HepG2 (cell line): Measurements from ENCODE around the gene PRB2. TPM values are rescaled to one million over a fixed set of nuclear protein-coding genes. Genes with fewer than 3 reads are reported as not detected.

Experiments
- ATAC-seq: fragments of 200-7000 bp; cut with Tn5 transposase; 3 replicates; pipeline ENCODE4 v1.9.1; 2020; ENCODE audit warnings: mild to moderate bottlenecking, moderate library complexity
- BruUV-seq: library from RNA; stranded (reverse); fragments of 400-500 nt; replicated peaks from 2 replicates; lab custom pipeline; 2021; lab: Mats Ljungman, UMichigan
- CTCF ChIA-PET: fragments of 300-600 bp; formaldehyde crosslinking; extraction: SDS; loops from one replicate; lab custom pipeline; 2021; ENCODE audit warnings: low total read pairs, inconsistent platforms, low intra/inter-chr PET ratio; lab: Yijun Ruan, JAX
- POLR2A ChIA-PET: fragments of 350-600 bp; sonication (Branson Sonifier 250); formaldehyde crosslinking; loops from one replicate; lab custom pipeline; 2020; ENCODE audit warnings: antibody characterized with exemption, inconsistent platforms; lab: Yijun Ruan, JAX
- DNase-seq: peaks from one replicate; pipeline ENCODE4 v3.0.0-alpha.2; 2015; ENCODE audit warnings: low spot score
- FAIRE-seq: peaks from 3 replicates; lab custom pipeline; 2011; peaks lifted over from hg19 to GRCh38; lab: Jason Lieb, UNC
- H2AFZ ChIP-seq: one replicate; pipeline ENCODE4 v1.6.1; 2011; ENCODE audit warnings: low read length, inconsistent platforms
- H3K27ac ChIP-seq: fragments of 300-600 bp; 3 replicates; pipeline ENCODE4 v1.8.0; 2011; ENCODE audit warnings: mixed run types, mild to moderate bottlenecking, mixed read lengths, low read length, inconsistent platforms; ENCODE audit not compliant: insufficient read depth; ENCODE audit errors: extremely low read length
- H3K27me3 ChIP-seq, 2 experiments: fragments of 200-600 bp in 1 of 2; 2 replicates in 1 of 2; 3 replicates in 1 of 2; pipeline versions ENCODE4 v1.6.0 to v1.8.0; 2011; ENCODE audit warnings: low read length in 2 of 2, mild to moderate bottlenecking in 2 of 2, moderate library complexity in 2 of 2, inconsistent platforms in 1 of 2; ENCODE audit not compliant: insufficient read depth in 2 of 2, control insufficient read depth in 1 of 2
- H3K36me3 ChIP-seq, 2 experiments: fragments of 200-600 bp in 1 of 2; replicated peaks in 1 of 2; 2 replicates in 1 of 2; 3 replicates in 1 of 2; pipeline versions ENCODE4 v1.5.1 to v1.8.0; 2011; ENCODE audit warnings: low read length in 2 of 2, inconsistent platforms in 1 of 2; ENCODE audit not compliant: insufficient read depth in 2 of 2, control insufficient read depth in 1 of 2
- H3K4me1 ChIP-seq: 2 replicates; pipeline ENCODE4 v1.5.1; 2012; ENCODE audit warnings: low read length, inconsistent platforms; ENCODE audit not compliant: insufficient read depth
- H3K4me2 ChIP-seq: 2 replicates; pipeline ENCODE4 v1.6.0; 2011; ENCODE audit warnings: low read depth, low read length, inconsistent platforms
- H3K4me3 ChIP-seq, 3 experiments: fragments of 200-600 bp in 1 of 3; sonication (generic), shearing (Covaris generic) in 1 of 3; replicated peaks in 1 of 3; 2 replicates each; pipeline ENCODE4 v1.5.1; 2011 to 2016; ENCODE audit warnings: low read length in 3 of 3, inconsistent platforms in 2 of 3, low read depth in 2 of 3, mild to moderate bottlenecking in 2 of 3, control low read depth in 1 of 3, mixed read lengths in 1 of 3; ENCODE audit not compliant: insufficient read depth in 1 of 3
- H3K79me2 ChIP-seq: one replicate; pipeline ENCODE4 v1.6.1; 2011; ENCODE audit warnings: low read length, inconsistent platforms; ENCODE audit not compliant: insufficient read depth
- H3K9ac ChIP-seq: 2 replicates; pipeline ENCODE4 v1.6.0; 2011; ENCODE audit warnings: mild to moderate bottlenecking, low read depth, low read length, inconsistent platforms; ENCODE audit not compliant: insufficient read depth
- H3K9me3 ChIP-seq: 2 replicates; pipeline ENCODE4 v1.5.1; 2012; ENCODE audit warnings: mild to moderate bottlenecking, low read length
- H4K20me1 ChIP-seq: 2 replicates; pipeline ENCODE4 v1.6.0; 2011; ENCODE audit warnings: inconsistent platforms, mild to moderate bottlenecking, low read length, moderate library complexity; ENCODE audit not compliant: insufficient read depth
- AFF4 ChIP-seq: sonication (generic); formaldehyde crosslinking; IDR thresholded peaks from 2 replicates; pipeline ENCODE4 v1.4.0; 2020; ENCODE audit warnings: missing genetic modification reagents
- ARNT ChIP-seq: fragments of 450-650 bp; IDR thresholded peaks from 2 replicates; pipeline ENCODE4 v1.6.1; 2017
- CENPX ChIP-seq: sonication (generic); formaldehyde crosslinking; IDR thresholded peaks from 2 replicates; pipeline ENCODE4 v1.9.0; 2021; ENCODE audit warnings: mild to moderate bottlenecking, missing genetic modification reagents, moderate library complexity
- CHD4 ChIP-seq: fragments of 200-600 bp; sonication (generic); IDR thresholded peaks from 2 replicates; pipeline ENCODE4 v1.7.0; 2017; ENCODE audit warnings: mild to moderate bottlenecking, low read length, borderline replicate concordance
- HDAC6 ChIP-seq: fragments of 200-600 bp; sonication (generic); IDR thresholded peaks from 2 replicates; pipeline ENCODE4 v1.7.0; 2017; ENCODE audit warnings: mild to moderate bottlenecking, antibody characterized with exemption, low read length, low read depth
- MAF1 ChIP-seq: sonication (generic); formaldehyde crosslinking; IDR thresholded peaks from 2 replicates; pipeline ENCODE4 v1.5.0; 2020; ENCODE audit warnings: missing genetic modification reagents, borderline replicate concordance
- PHF5A ChIP-seq: IDR thresholded peaks from one replicate; pipeline ENCODE4 v1.6.1; 2018; ENCODE audit warnings: low read depth, missing genetic modification reagents; ENCODE audit not compliant: unreplicated experiment
- TEF ChIP-seq: sonication (generic); formaldehyde crosslinking; IDR thresholded peaks from 2 replicates; pipeline ENCODE4 v1.5.0; 2020; ENCODE audit warnings: missing genetic modification reagents
- ZBTB3 ChIP-seq: sonication (generic); formaldehyde crosslinking; IDR thresholded peaks from 2 replicates; pipeline ENCODE4 v1.4.0; 2020; ENCODE audit warnings: low read depth, mild to moderate bottlenecking, moderate library complexity, missing genetic modification reagents, borderline replicate concordance
- ZBTB8A ChIP-seq: sonication (generic); formaldehyde crosslinking; IDR thresholded peaks from 2 replicates; pipeline ENCODE4 v1.4.0; 2020; ENCODE audit warnings: mild to moderate bottlenecking, low read depth, missing genetic modification reagents, borderline replicate concordance
- ZFAT ChIP-seq: sonication (generic); formaldehyde crosslinking; conservative IDR thresholded peaks from 2 replicates; pipeline ENCODE4 v1.8.1; 2023; ENCODE audit warnings: missing genetic modification reagents, inconsistent platforms
- ZNF761 ChIP-seq: sonication (generic); formaldehyde crosslinking; conservative IDR thresholded peaks from 2 replicates; pipeline ENCODE4 v1.4.0; 2020; ENCODE audit warnings: mild to moderate bottlenecking, missing genetic modification reagents
- ZSCAN22 ChIP-seq: sonication (generic); formaldehyde crosslinking; IDR thresholded peaks from 2 replicates; pipeline ENCODE4 v1.4.0; 2020; ENCODE audit warnings: mild to moderate bottlenecking, missing genetic modification reagents
- WGBS: methylation state at CpG from one replicate; pipeline ENCODE4 v1.1.6; 2017; ENCODE audit warnings: low lambda C conversion rate; 5-methylcytosine and 5-hydroxymethylcytosine counted together
- in situ Hi-C: cut with HindIII; loops from 2 replicates; pipeline ENCODE4 v1.10.0; 2017; ENCODE audit warnings: low pct_unique_long_range_greater_than_20kb; ENCODE audit not compliant: extremely low pct_ligation_motif_present
- intact Hi-C: fragments of 100-400 bp; cut with micrococcal nuclease; formaldehyde crosslinking; loops from one replicate; pipeline ENCODE4 v1.10.0; 2022; ENCODE audit not compliant: unreplicated experiment
- polyA plus RNA-seq, 8 experiments: library from polyadenylated mRNA; depleted of rRNA in 3 of 8; stranded (reverse) in 7 of 8; unstranded in 1 of 8; fragments of >200 nt; fragmentation: Illumina TruSeq in 4 of 8; extraction: Trizol in 4 of 8; gene quantifications; 2 replicates each; pipeline versions ENCODE4 v1.2.1 to v1.2.3, GENCODE V29; 2011 to 2016; ENCODE audit warnings: low read depth in 4 of 8, missing spikeins in 1 of 8, mixed read lengths in 1 of 8; ENCODE audit not compliant: insufficient read depth in 1 of 8
- total RNA-seq, 5 experiments: library from RNA; depleted of rRNA; stranded (reverse); fragments of >200 nt; fragmentation: Illumina TruSeq; extraction: Trizol; gene quantifications; 2 replicates each; pipeline ENCODE4 v1.2.3, GENCODE V29; 2016; ENCODE audit warnings: low read depth in 1 of 5

PRB2 gene
- total and polyA plus RNA-seq, 2 of the 13 experiments (the other 11 are each of a cell fraction or from before 2014, with no cell fraction given), result not detected

DNA sequence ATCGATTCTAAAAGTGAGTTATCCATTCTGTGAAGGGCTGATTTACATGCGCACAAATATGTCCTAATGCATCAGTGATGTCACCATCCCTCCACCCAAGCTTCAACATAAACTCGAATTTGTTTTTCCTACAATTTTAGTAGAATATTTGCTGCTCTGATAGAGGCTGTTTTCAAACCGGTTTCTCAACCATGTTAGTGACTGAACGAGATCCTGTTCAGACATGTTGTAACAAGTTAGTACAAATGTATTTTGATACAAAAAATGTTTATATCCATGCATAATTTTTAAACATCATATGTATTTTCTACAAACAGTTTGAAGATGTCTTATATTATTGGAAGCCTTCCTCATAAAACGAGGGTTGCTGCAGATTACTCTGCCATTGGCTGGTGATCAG, 12.7 kb upstream of the PRB2 start:
- H3K4me1 ChIP-seq, result no peaks in the 10 kb centered on the region
- in situ Hi-C loops, result no loop called here
- no peak for ATAC-seq

More for the DNA sequence above, 12.7 kb upstream of the PRB2 start:
- Histone ChIP-seq H3K9ac (no peak overlapping the region), H3K36me3 (no peaks in the 10 kb centered on the region), H3K27ac (no peak overlapping the region), H3K27me3 (no peaks in the 10 kb centered on the region; a peak in 1 of 5 replicates), H2AFZ (no peak overlapping the region), H3K4me3 (no peak overlapping the region), H3K9me3 (no peaks in the 10 kb centered on the region), H3K79me2 (no peaks in the 10 kb centered on the region), H4K20me1 (no peaks in the 10 kb centered on the region), H3K4me2 (no peak overlapping the region)
- ChIA-PET CTCF (no interaction called here), POLR2A (no interaction called here)
- DNase-seq, result no peak
- TF ChIP-seq ARNT (no peak), HDAC6 (no peak), MAF1 (CRISPR knock-in tag) (no peak), ZBTB3 (CRISPR knock-in tag) (no peak), ZBTB8A (CRISPR knock-in tag) (no peak), ZNF761 (CRISPR knock-in tag) (no peak), TEF (CRISPR knock-in tag) (no peak), ZFAT (no peak), AFF4 (no peak), CHD4 (no peak), PHF5A (no peak), CENPX (CRISPR knock-in tag) (no peak), ZSCAN22 (CRISPR knock-in tag) (no peak)
- WGBS, result 1% methylated on average over 6 of the region's 6 CpGs
- no TSS peak for BruUV-seq
- intact Hi-C loops, result no loop called here
- no peak for FAIRE-seq
